Bladder microvascular endothelial cell (primary cell): ENCODE measurements around the gene MRAS. TPM values are rescaled to one million over a fixed set of nuclear protein-coding genes. Genes with fewer than 3 reads are reported as not detected.

ENCODE experiments used
- total RNA-seq: library from RNA; depleted of rRNA; stranded (reverse); fragments of >200 nt; gene quantifications from 2 replicates; pipeline ENCODE4 v1.2.3, GENCODE V29; 2014

The MRAS gene
- total RNA-seq = 5.7 and 18.8 TPM in 2 replicates

DNA sequence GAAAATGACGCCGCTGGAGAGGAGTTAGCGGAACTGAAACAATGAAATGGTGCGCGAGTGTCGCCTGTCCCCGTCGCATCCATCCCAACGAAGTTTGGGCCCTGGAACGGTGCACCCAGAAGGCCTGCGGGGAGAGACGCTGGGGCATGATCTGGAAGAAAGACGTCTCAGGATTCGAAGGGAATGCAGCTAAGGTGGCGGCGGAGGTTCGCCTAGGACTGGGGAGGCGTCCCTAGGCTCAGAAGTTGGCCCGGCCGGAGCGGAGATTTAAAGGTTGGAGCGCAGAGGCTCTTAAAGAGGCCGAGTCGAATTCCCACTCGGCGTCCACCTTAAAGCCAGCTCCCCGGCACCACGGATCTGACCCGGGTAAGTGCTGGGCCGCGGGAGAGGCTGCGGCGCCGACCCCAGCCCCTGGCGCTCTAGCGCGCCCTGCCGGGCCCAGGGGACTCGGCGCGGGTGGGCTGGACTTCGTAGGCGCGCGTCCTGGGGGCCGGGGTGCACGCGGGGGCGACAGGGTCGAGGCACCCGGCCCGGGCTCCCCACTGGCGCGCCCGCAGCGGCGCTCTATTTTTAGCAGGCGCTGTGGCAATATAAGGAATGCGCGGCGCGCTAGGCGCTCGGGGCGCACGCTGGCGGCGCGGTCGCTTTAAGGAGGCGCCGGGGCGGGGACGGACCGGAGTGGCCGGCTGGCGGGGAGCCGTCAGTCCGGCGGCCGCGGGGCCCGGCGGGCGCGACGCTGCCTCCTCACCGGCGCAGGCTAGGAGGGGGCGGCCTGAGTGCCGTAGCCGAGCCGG lies at the start of gene MRAS:
TSS of gene MRAS (plus strand) at position 620 of the 794 bp plus-strand sequence. CDS start 24,305 bp downstream, outside the sequence.

DNA sequence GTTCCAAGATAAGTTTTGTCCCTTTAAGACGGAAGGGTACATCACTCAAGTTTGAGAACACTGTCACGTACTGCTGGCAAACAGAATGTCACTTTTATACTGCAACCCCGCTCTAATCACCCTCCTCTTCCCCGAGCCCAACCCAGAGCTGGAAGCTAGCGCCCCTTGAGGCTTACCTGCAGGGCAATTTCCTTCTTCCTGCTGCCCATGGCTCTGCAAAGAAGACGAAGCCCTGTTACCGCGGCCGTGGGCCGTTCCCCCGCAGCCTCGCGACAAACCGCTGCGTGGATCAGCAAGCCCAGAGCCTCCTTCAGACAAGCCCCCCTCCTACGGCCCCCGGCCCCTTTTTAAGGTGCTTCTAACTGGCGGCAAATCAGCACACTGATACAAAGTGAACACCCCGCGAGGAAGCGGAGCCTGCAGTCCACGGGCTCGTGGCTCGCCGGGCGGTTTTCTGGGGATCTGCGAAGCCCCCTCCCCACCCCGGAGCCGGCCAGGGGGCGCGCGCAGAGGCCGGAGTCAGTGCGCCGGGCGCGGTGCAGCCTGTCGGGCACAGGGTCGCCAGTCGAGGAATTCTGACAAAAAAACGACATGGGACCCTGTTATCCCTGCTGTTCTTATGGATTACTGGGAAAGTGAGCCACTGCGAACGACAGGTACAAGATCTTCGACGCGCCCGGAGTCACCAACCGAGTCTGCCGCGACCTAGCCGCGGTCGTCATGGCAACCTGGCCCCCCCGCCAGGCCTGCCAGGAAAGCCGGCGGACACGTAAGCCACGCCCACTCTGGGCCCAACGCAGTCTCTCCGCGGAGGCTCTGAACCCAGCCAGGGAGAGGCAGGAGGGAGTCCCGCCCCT lies 19.0 kb upstream of the MRAS start, which contains the start of gene NME9:
TSS of gene NME9 (minus strand) at position 725 of the 857 bp plus-strand sequence. CDS start at position 209, 516 bp downstream.

DNA sequence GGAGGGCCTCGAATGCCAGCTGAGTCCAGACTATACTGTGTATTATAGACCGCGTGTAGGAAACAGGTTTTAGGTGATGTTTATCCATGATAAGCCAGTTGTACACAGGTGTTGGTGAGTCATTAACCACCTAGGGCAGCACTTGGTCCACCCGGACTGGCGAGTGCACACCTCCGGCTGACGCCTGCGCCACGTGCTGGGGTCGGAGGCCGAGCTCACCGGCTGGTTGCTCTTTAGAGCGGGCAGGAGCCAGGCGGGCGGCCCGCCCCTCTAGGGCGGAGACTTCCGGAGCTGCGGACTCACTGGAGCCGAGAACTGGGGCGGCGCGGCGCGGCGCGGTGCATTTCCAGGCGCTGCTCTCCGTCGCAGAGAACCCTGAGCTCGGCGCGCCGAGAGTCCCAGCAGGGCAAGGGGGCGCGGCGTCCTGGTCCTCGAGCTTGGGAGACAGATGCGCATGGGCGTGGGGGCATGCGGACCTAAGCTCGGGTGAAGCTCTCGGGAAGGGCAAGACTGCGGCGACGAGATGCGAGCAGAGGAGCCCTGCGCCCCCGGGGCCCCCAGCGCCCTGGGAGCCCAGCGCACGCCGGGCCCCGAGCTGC lies 86.0 kb downstream of the MRAS start, which contains the start of gene ESYT3:
TSS of gene ESYT3 (plus strand) at position 341 of the 599 bp plus-strand sequence. CDS start at position 524, 183 bp downstream.

Other genes with a start within 250 kb of the MRAS start
- gene DZIP1L, start 233.0 kb upstream of the MRAS start, total RNA-seq = 7.6 and 8.9 TPM in 2 replicates
- not detected in 2 replicates for gene A4GNT, start 216.2 kb upstream of the MRAS start, total RNA-seq
- gene DBR1, start 173.7 kb upstream of the MRAS start, total RNA-seq = 15.1 and 19.3 TPM in 2 replicates
- 30.9 and 58.7 TPM in 2 replicates for gene ARMC8, start 161.3 kb upstream of the MRAS start, total RNA-seq
- not detected in 2 replicates for gene NME9, start 18.7 kb upstream of the MRAS start, total RNA-seq
- not detected in 2 replicates for gene ESYT3, start 86.0 kb downstream of the MRAS start, total RNA-seq
- gene CEP70, start 245.7 kb downstream of the MRAS start, total RNA-seq = 7.6 and 14.3 TPM in 2 replicates